ENCODE results near the gene SPTAN1. TPM values are rescaled to one million over a fixed set of nuclear protein-coding genes. Genes with fewer than 3 reads are reported as not detected.

SPTAN1 gene
- total and polyA plus RNA-seq, 9 donors: 120 to 301 (median 261) TPM

- peak; percentile 16 to 47 (median 40) for DNase-seq
- WGBS, 3 donors: 12 to 15% (median 13%) methylated on average over 11 of the region's 11 CpGs
- intact Hi-C loops (cut with DNase I): loop anchor here in 1 of 4 donors (5.0 kb wide), 1 partner anchor 189 kb away; no protein-coding TSS in a partner anchor
- Histone ChIP-seq H3K36me3 (no peaks in the 10 kb centered on the region), H3K27me3 (no peaks in the 10 kb centered on the region), H3K9me3 (no peaks in the 10 kb centered on the region), H3K4me3 (no peak overlapping the region), H3K27ac (peak overlapping the region; percentile 70 to 88), H3K4me1 (ENCODE audit: insufficient read depth) (peaks cover 8% of the 10 kb centered on the region)
- TF ChIP-seq POLR2A (IDR thresholded peaks at IDR 0.05): no peak
- no peak for TF ChIP-seq CTCF (IDR thresholded peaks at IDR 0.05)
- TF ChIP-seq EP300 (IDR thresholded peaks at IDR 0.05): no peak
Observed at GRCh38 chr9:128550770-128551656, 1.4 kb upstream of the SPTAN1 start.

GRCh38 chr9:128551657-128552152, 682 bp upstream of the SPTAN1 start:
- peaks cover 8% of the 10 kb centered on the region for H3K4me1 ChIP-seq (ENCODE audit: insufficient read depth)
- DNase-seq: no peak
- H3K27me3 ChIP-seq: no peaks in the 10 kb centered on the region
- peak overlapping the region; percentile 80 for H3K4me3 ChIP-seq
- H3K36me3 ChIP-seq: no peaks in the 10 kb centered on the region
- intact Hi-C loops (cut with DNase I): loop anchor here in 2 of 4 donors (2.0 to 5.0 kb wide), 2 partner anchors 137 to 189 kb away; partner anchors contain the start of gene SET (in 1 of the 2)
- no peaks in the 10 kb centered on the region for H3K9me3 ChIP-seq
- TF ChIP-seq POLR2A (IDR thresholded peaks at IDR 0.05): peak; percentile 67
- TF ChIP-seq EP300 (IDR thresholded peaks at IDR 0.05): no peak
- H3K27ac ChIP-seq: peak overlapping the region; percentile 70 to 88
- WGBS, 3 donors: 0 to 1% (median 1%) methylated on average over 22 of the region's 22 CpGs

DNA sequence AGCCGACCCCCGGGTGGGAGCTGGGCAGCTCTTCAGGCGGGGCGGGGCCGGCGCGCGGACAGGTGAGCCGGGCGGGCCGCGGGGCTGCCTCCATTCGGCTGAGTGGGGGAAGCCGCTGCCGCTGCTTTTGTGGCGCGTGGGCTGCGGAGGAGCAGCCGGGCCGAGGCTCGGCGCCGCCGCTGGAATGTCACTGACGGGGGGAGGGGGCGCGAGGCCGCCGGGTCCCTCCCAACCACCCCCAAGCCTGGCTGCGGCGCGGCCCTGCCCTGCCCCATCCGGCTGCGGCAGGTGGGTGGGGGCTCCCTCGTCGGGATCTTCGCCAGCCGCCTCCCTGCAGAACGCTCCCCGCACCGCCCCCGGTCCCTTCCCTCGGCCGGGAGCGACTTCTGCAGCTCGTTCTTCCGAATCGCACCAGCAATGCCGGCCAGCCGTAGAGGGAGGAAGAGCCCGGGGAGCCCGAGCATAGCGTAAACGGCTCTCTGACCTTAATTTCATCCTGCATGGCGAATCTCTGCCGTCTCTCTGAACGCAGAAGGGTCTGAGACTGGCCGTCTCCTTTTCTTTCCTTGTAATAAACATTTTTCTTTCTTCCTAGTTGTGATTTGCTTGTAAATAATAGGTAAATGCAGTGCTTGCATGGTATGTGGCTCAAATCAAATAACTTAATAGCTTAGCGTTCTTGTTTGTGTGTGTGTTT, 505 bp downstream of the SPTAN1 start:
- DNase-seq: peak in 4 of 5 donors; percentile 63 to 79 (median 74)
- Histone ChIP-seq H3K4me1 (ENCODE audit: insufficient read depth) (peaks cover 8% of the 10 kb centered on the region), H3K27ac (peak overlapping the region; percentile 95 to 99), H3K9me3 (no peaks in the 10 kb centered on the region), H3K36me3 (no peaks in the 10 kb centered on the region), H3K4me3 (peak overlapping the region; percentile 80), H3K27me3 (no peaks in the 10 kb centered on the region)
- 0 to 1% (median 1%) methylated on average over 24 to 59 of the region's 59 CpGs for WGBS, 3 donors
- TF ChIP-seq POLR2A (IDR thresholded peaks at IDR 0.05) (no peak), EP300 (IDR thresholded peaks at IDR 0.05) (no peak), CTCF (IDR thresholded peaks at IDR 0.05) (no peak)
- intact Hi-C loops (cut with DNase I): loop anchor here in 2 of 4 donors (2.0 to 5.0 kb wide), 2 partner anchors 136 to 191 kb away; partner anchors contain the start of gene SET (in 1 of the 2)

DNA sequence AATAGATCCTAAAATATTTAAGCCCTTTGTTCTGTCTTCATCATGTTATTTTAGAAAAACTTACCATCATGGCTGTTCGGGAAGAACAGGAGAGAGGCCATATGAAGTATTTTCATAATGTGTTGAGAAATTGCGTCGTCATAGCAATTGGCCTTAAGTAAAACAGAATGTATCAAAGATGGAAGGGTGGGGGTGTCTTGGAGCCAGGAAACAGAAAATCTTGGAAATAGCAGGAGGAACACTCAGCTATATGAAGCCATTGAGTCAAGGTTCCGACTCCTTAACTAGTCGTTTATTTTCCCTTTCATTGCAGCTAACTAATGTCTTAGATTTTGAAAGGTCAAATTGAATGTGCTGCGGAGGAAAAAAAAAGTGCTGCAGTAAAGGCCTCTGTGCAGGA, 1.3 kb downstream of the SPTAN1 start:
- H3K4me1 ChIP-seq (ENCODE audit: insufficient read depth): peaks cover 10% of the 10 kb centered on the region
- intact Hi-C loops (cut with DNase I): loop anchor here in 2 of 4 donors (2.0 to 5.0 kb wide), 2 partner anchors 135 to 191 kb away; partner anchors contain the start of gene SET (in 1 of the 2)

More for the DNA sequence above, 1.3 kb downstream of the SPTAN1 start:
- Histone ChIP-seq H3K9me3 (no peaks in the 10 kb centered on the region), H3K27me3 (no peaks in the 10 kb centered on the region), H3K4me3 (peak overlapping the region; percentile 80), H3K36me3 (no peaks in the 10 kb centered on the region), H3K27ac (peak overlapping the region in 1 of 2 donors; percentile 99)
- WGBS, 3 donors: 5 to 9% (median 5%) methylated on average over 6 of the region's 6 CpGs
- TF ChIP-seq CTCF (IDR thresholded peaks at IDR 0.05): no peak
- no peak for TF ChIP-seq POLR2A (IDR thresholded peaks at IDR 0.05)
- TF ChIP-seq EP300 (IDR thresholded peaks at IDR 0.05): no peak
- no peak for DNase-seq
